ENCODE results near the gene SNRPF.

SNRPF gene

GRCh38 chr12:95859344-95859816, 628 bp downstream of the SNRPF start:
- peak in 1 of 4 experiments; percentile 1 for DNase-seq (ENCODE audit: low read depth in 4 of 4, low spot score in 1 of 4)

- no peak for DNase-seq (ENCODE audit: low read depth in 4 of 4, low spot score in 1 of 4)
Measured at GRCh38 chr12:95859947-95860850, 1.4 kb downstream of the SNRPF start.

- no peak for DNase-seq (ENCODE audit: low read depth in 4 of 4, low spot score in 1 of 4)
Measured at GRCh38 chr12:95862038-95862437, 3.3 kb downstream of the SNRPF start.

GRCh38 chr12:95863337-95863736, 4.6 kb downstream of the SNRPF start:
- DNase-seq (ENCODE audit: low read depth in 4 of 4, low spot score in 1 of 4) = no peak

- no peak for DNase-seq (ENCODE audit: low read depth in 4 of 4, low spot score in 1 of 4)
Measured at GRCh38 chr12:95870897-95871296, 12.1 kb downstream of the SNRPF start.

GRCh38 chr12:95874452-95874851, 15.7 kb downstream of the SNRPF start:
- DNase-seq (ENCODE audit: low read depth in 4 of 4, low spot score in 1 of 4) = no peak

GRCh38 chr12:95877622-95878021, 18.9 kb downstream of the SNRPF start:
- no peak for DNase-seq (ENCODE audit: low read depth in 4 of 4, low spot score in 1 of 4)

GRCh38 chr12:95880895-95881294, 22.1 kb downstream of the SNRPF start:
- DNase-seq (ENCODE audit: low read depth in 4 of 4, low spot score in 1 of 4) = no peak

- no peak for DNase-seq (ENCODE audit: low read depth in 4 of 4, low spot score in 1 of 4)
Measured at GRCh38 chr12:95881331-95881955, 22.7 kb downstream of the SNRPF start.

GRCh38 chr12:95882080-95882479, 23.3 kb downstream of the SNRPF start:
- DNase-seq (ENCODE audit: low read depth in 4 of 4, low spot score in 1 of 4) = no peak

GRCh38 chr12:95882873-95883272, 24.1 kb downstream of the SNRPF start:
- no peak for DNase-seq (ENCODE audit: low read depth in 4 of 4, low spot score in 1 of 4)

GRCh38 chr12:95884998-95885397, 26.2 kb downstream of the SNRPF start:
- DNase-seq (ENCODE audit: low read depth in 4 of 4, low spot score in 1 of 4) = no peak

GRCh38 chr12:95887311-95887710, 28.6 kb downstream of the SNRPF start:
- DNase-seq (ENCODE audit: low read depth in 4 of 4, low spot score in 1 of 4) = no peak

GRCh38 chr12:95890958-95891357, 32.2 kb downstream of the SNRPF start:
- DNase-seq (ENCODE audit: low read depth in 4 of 4, low spot score in 1 of 4) = no peak

GRCh38 chr12:95896846-95897245, 38.1 kb downstream of the SNRPF start:
- DNase-seq (ENCODE audit: low read depth in 4 of 4, low spot score in 1 of 4) = no peak

- no peak for DNase-seq (ENCODE audit: low read depth in 4 of 4, low spot score in 1 of 4)
Measured at GRCh38 chr12:95898081-95898480, 39.3 kb downstream of the SNRPF start.

GRCh38 chr12:95908573-95908972, 49.8 kb downstream of the SNRPF start:
- no peak for DNase-seq (ENCODE audit: low read depth in 4 of 4, low spot score in 1 of 4)

- no peak for DNase-seq (ENCODE audit: low read depth in 4 of 4, low spot score in 1 of 4)
Measured at GRCh38 chr12:95909871-95910270, 51.1 kb downstream of the SNRPF start.
